GM19468 (cell line): ENCODE data around the gene BMPR1A.
A peak's percentile ranks its signal among the peaks of the same experiment; 100 is the strongest.

Source experiments
- ATAC-seq: cut with Tn5 transposase; IDR thresholded peaks from one replicate; pipeline ENCODE4 v1.9.1; 2021; ENCODE audit warnings: mild to moderate bottlenecking, moderate library complexity, moderate number of reproducible peaks; ENCODE audit not compliant: unreplicated experiment; ENCODE audit errors: extremely low read depth

The BMPR1A gene

DNA sequence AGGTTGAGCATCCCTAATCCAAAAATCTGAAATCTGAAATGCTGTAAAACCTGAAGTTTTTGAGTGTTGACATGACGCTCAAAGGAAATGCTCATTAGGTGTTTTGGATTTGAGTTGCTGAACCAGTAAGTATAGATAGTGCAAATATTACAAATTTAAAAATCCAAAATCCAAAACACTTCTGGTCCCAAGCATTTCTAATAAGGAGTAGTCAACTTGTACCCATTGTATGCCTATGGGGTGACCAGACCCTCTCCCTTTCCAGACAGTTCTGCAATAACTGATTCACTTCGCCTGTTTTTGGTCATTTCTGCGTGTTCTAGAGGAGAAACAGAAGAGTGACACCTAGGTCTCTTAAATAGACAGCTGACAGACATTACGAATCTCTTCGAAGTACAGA is 110.7 kb downstream of the BMPR1A start:
- no peak for ATAC-seq

DNA sequence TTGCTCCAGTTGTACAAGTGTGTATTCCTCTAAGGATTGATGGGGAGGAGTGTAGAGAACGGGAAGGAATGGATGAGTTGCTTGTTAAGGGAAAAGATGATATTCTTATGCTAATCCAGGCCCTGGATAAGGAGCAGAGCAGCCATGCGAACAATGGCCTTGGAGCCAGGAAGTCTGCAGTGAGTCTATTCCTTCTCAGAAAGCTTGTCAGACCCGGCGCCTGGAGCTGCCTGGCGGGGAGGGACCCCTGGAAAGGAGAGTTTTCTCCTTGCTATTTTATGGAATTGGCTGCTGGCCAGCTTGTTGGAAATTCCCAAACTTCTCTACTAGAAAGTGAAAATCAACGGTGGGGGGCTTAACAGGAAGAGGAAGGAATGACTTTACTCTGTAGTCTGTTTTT is 111.9 kb downstream of the BMPR1A start:
- ATAC-seq, result no peak

DNA sequence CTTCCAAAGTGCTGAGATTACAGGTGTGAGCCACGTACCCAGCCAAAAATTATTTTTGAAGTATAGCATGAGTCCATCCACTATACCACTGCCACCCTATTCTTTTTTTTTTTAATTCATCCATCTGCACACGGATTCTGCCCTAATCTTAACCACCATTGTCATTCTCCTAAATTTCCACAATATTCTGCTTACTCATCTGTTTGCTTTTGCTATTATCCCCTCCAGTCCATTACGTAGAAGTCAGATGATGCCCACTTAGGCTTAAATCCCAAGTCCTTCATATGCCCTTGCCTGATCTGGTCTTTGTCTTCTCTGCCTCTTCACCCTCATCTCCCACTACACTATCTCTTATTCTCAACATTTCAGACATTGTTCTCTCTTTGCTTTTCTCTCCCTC is 114.3 kb downstream of the BMPR1A start:
- ATAC-seq, result no peak

GRCh38 chr10:86871563-86872183 is 115.3 kb downstream of the BMPR1A start:
- no peak for ATAC-seq

DNA sequence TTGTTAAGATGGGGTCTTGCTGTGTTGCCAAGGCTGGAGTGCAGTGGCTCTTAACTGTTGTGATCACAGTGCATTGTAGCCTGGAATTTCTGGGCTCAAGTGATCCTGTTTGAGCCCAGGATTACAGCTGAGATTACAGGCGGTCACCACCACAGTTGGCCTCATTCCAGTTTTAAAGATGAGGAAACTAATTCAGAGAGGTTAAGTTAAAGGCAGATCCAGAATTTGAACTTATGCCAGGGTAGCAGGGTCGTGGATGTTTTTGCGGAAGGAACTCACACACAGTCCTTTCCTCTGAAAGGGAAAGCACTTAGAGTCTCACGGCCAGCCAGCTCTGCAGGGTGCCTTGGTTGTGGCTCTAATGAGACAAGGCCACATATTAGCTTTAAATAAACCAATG is 116.3 kb downstream of the BMPR1A start:
- no peak for ATAC-seq

GRCh38 chr10:86876748-86877147 is 120.3 kb downstream of the BMPR1A start:
- no peak for ATAC-seq

DNA sequence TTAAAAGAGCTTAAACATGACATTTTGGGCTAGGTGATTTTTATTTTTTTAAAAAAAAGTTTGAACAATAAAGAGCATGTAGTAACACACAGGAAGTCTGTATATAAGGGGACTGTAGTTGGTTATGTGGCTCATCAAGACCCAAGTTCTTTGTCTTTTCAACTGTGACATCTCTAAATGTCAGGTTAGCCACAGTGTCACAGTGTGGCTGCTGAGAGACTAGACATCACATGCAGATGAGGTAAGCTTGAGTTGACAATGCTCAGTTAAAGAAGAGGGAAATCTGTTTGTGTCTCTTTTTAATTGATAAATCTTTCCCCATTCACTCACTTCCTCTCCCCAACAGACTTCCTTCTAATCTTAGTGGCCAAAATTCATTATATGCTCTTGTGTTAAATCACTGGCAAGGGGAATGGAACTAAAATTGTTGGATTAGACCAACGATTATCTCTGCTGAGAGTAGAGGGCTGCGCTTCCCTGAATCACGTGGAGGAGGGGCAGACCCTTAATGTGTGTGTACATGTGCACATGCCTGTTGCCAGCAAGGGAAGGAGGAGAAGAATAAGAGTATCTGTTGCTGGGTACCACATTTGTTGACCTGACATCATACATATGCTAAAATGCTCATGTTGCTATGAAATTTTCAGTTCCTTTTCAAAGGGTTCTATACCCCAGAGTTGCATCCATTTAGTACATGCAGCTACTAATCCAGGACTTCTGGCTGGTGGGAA is 122.7 kb downstream of the BMPR1A start:
- ATAC-seq, result no peak

DNA sequence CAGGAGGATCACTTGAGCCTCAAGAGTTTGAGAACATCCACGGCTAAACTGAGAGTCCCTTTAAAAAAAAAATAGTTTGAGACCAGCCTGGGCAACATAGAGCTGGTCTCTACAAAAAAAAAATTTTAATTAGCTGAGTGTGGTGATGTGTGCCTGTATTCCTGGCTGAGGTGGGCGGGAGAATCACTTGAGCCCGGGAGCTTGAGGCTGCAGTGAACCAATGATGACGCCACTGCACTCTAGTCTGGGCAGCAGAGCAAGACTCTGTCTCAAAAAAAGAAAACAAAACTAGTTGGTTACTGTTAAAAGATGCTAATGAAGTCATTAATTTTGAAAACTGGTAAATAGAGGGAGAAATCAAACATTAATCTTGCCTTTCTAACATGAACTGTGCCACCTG is 124.6 kb downstream of the BMPR1A start:
- ATAC-seq, result no peak

DNA sequence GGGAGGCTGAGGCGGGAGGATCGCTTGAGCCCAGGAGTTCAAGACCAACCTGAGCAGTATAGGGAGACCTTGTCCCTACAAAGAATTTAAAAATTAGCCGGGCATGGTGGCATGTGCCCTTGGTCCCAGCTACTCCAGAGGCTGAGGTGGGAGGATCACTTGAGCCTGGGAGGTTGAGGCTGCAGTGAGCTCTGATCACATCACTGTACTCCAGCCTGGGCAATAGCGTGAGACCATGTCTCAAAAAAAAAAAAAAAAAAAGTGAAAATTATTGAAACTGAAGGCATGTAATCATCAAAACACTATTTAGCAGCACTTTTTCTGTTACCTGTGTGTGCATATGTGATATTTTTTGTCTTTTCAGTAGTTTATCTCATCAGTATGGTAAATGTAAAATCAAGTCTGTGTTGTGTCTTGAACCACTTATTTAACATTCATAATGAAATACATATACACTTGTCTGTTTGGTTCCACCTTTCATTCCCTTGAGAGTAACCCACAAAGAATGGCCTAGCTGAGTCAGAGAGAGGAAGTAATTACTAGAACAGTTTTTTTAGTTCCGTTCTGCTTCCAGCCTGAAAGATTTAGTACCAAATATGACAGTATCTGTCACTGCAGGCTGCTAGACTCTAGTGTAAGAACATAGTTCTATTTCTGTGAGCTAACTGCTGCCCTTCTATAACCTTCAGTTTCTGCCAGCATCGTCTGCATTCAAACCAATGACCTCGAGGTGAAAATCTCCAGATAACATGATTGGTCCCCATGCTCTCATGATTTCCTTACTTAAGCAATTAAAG is 132.4 kb downstream of the BMPR1A start:
- ATAC-seq, result peak; percentile 97

GRCh38 chr10:86889997-86890396 is 133.6 kb downstream of the BMPR1A start:
- no peak for ATAC-seq

DNA sequence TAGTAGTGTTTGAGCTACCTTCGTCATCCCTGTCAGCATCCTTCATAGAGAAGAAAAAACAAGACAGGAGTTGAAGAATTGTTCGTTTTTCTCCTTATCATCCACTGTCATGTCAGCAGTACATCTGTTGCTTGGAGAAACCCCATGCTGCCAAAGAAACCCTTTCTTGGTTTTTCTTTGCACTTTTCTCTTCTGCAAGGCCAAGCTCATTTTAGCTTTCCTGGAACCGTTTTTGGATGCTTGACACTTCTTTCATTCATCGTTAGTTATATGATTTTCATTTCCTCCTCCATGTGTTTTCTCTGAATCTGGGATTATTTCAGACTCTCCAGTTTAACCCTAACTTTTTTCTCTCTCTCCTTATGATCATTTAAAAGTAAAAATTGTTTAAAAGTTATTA is 142.1 kb downstream of the BMPR1A start:
- ATAC-seq, result no peak

DNA sequence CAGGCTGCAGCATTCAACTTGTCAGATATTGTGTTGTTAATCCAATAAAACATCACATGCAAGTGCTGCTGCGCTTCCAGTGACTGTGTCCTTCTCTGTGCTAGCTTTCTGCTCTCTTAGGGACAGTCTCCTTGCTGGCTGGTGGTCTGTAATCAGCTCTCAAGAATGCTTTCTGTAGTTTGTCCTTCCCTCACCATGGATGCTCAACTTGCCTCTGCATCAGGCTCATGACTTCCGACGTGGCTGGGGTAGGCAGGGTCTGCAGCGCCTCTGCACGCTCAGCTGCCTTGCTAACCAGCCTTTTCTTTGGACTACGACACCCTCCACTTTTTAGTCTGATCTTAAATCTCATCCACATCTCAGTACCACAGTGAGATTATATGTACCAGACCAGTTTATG is 142.7 kb downstream of the BMPR1A start:
- ATAC-seq, result no peak

GRCh38 chr10:86899670-86900276 is 143.4 kb downstream of the BMPR1A start:
- ATAC-seq, result no peak

DNA sequence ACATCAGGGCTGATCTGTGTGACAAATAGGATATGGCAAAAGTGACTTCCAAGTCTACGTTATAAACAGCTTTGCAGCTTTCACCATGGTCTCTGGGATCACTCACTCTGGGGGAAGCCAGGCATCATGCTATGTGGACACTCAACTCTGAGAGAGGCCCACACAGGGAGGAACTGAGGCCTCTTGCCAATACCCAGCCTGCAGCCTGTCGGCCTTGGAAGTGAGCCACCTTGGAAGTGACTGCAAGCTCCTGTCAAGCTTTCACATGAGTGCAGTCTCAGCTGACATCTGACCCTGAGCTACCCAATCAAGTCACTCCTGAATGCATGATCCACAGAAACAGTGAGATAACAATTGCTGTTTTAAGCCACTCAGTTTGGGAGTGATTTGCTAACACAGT is 144.5 kb downstream of the BMPR1A start:
- no peak for ATAC-seq

DNA sequence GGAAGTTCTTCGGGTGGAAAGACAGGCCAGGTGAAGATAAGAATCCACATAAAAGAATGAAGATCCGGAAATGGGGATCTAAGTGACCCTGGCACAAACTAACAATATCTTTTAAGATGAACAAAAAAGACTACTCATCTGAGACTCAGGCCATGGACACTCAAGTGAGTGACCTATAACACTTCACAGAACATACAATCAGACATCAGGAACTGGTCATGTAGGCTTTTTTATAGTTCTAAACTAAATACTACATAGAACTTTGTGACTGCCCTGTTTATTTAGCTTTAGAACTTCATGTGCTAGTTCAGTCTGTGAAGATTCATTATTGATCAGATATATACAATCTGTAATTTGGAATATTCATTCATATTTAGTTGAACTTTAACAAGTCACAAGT is 148.2 kb downstream of the BMPR1A start:
- no peak for ATAC-seq

- ATAC-seq, result no peak
Observed at GRCh38 chr10:86905429-86905828, 149.0 kb downstream of the BMPR1A start.

- no peak for ATAC-seq
Observed at GRCh38 chr10:86914734-86915133, 158.3 kb downstream of the BMPR1A start.

DNA sequence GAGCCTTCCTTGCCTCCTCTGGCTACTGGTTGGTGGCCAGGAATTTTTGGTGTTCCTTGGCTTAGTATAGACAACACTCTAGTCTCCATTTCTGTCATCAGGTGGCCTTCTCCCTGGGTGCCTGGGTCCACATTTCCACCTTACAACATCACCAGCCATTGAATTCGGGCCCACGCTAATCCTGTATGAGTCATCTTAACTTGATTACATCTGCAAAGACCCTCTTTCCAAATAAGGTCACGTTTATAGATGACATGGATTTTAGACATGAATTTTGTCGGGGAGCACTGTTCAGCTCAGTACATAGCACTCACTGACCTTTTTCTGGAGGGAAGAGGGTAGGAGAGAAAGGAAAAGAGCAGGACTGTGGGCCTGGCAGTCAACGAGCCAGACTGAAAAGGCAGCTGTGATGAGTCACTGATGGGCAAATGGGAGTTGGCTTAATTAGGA is 161.6 kb downstream of the BMPR1A start:
- ATAC-seq, result no peak

GRCh38 chr10:86922553-86922961 is 166.1 kb downstream of the BMPR1A start:
- ATAC-seq, result no peak

- no peak for ATAC-seq
Observed at GRCh38 chr10:86929468-86930380, 173.3 kb downstream of the BMPR1A start.
